ENCODE data around the gene PUDP. TPM values are rescaled to one million over a fixed set of nuclear protein-coding genes. Genes with fewer than 3 reads are reported as not detected.

Gene PUDP
- total RNA-seq, 4 donors from 2014 or later: 5.5 to 15.5 (median 11.9) TPM

- ATAC-seq (ENCODE audit: low FRiP score) (no peak), DNase-seq (ENCODE audit: low spot score) (no peak)
- TF ChIP-seq CTCF (IDR thresholded peaks at IDR 0.05): no peak
Measured at GRCh38 chrX:7062276-7062675, 85.7 kb downstream of the PUDP start.

- no peak for TF ChIP-seq CTCF (IDR thresholded peaks at IDR 0.05)
- DNase-seq (ENCODE audit: low spot score) (no peak), ATAC-seq (ENCODE audit: low FRiP score) (no peak)
Measured at GRCh38 chrX:7061429-7061828, 86.5 kb downstream of the PUDP start.

GRCh38 chrX:7060444-7060843 is 87.5 kb downstream of the PUDP start:
- ATAC-seq (ENCODE audit: low FRiP score) (no peak), DNase-seq (ENCODE audit: low spot score) (no peak)
- TF ChIP-seq CTCF (IDR thresholded peaks at IDR 0.05): no peak

GRCh38 chrX:7059859-7060258 is 88.1 kb downstream of the PUDP start:
- ATAC-seq (ENCODE audit: low FRiP score) (no peak), DNase-seq (ENCODE audit: low spot score) (no peak)
- TF ChIP-seq CTCF (IDR thresholded peaks at IDR 0.05): no peak

GRCh38 chrX:7059214-7059838 is 88.6 kb downstream of the PUDP start:
- TF ChIP-seq CTCF (IDR thresholded peaks at IDR 0.05): no peak
- ATAC-seq (ENCODE audit: low FRiP score) (no peak), DNase-seq (ENCODE audit: low spot score) (no peak)

GRCh38 chrX:7055386-7056137 is 92.4 kb downstream of the PUDP start:
- DNase-seq (ENCODE audit: low spot score) (no peak), ATAC-seq (ENCODE audit: low FRiP score) (no peak)
- TF ChIP-seq CTCF (IDR thresholded peaks at IDR 0.05): no peak

Measured in omental fat pad (tissue), 4 donors.